Smooth muscle cell (in vitro differentiated cells): ENCODE data around the gene NNMT. TPM values are rescaled to one million over a fixed set of nuclear protein-coding genes. Genes with fewer than 3 reads are reported as not detected.
A peak's percentile ranks its signal among the peaks of the same experiment; 100 is the strongest.

Experiments used
- DNase-seq: peaks from one replicate; lab custom pipeline; 2025; ENCODE audit not compliant: unreplicated experiment; lab: John Stamatoyannopoulos, UW
- H2AFZ ChIP-seq: fragments of 200-600 bp; sonication (generic); 2 replicates; pipeline ENCODE4 v1.6.0; 2016; ENCODE audit warnings: antibody characterized with exemption, low read depth, mild to moderate bottlenecking
- H3F3A ChIP-seq: fragments of 200-600 bp; sonication (generic); 2 replicates; pipeline ENCODE4 v1.6.0; 2017; ENCODE audit warnings: antibody characterized with exemption, low read depth
- H3K27ac ChIP-seq: fragments of 200-600 bp; sonication (generic); 2 replicates; pipeline ENCODE4 v1.5.1; 2016; ENCODE audit warnings: low read depth, mild to moderate bottlenecking
- H3K27me3 ChIP-seq: fragments of 200-600 bp; sonication (generic); 2 replicates; pipeline ENCODE4 v1.6.1; 2016; ENCODE audit warnings: low read depth, mild to moderate bottlenecking
- H3K36me3 ChIP-seq: fragments of 200-600 bp; sonication (generic); 2 replicates; pipeline ENCODE4 v1.5.1; 2016; ENCODE audit warnings: low read depth
- H3K4me1 ChIP-seq: fragments of 200-600 bp; sonication (generic); 2 replicates; pipeline ENCODE4 v1.5.1; 2016; ENCODE audit warnings: low read depth
- H3K4me2 ChIP-seq: fragments of 200-600 bp; sonication (generic); 2 replicates; pipeline ENCODE4 v1.6.0; 2016; ENCODE audit warnings: mild to moderate bottlenecking
- H3K4me3 ChIP-seq: fragments of 200-600 bp; sonication (generic); 2 replicates; pipeline ENCODE4 v1.5.1; 2016; ENCODE audit warnings: mild to moderate bottlenecking
- H3K79me2 ChIP-seq: fragments of 200-600 bp; sonication (generic); 2 replicates; pipeline ENCODE4 v1.6.0; 2016; ENCODE audit warnings: low read depth, mild to moderate bottlenecking
- H3K9ac ChIP-seq: fragments of 200-600 bp; sonication (generic); 2 replicates; pipeline ENCODE4 v1.6.0; 2016; ENCODE audit warnings: low read depth
- H3K9me3 ChIP-seq: fragments of 200-600 bp; sonication (generic); replicated peaks from 2 replicates; pipeline ENCODE4 v1.5.1; 2016; ENCODE audit warnings: low read depth
- H4K20me1 ChIP-seq: fragments of 200-600 bp; sonication (generic); 2 replicates; pipeline ENCODE4 v1.6.0; 2016; ENCODE audit warnings: low read depth
- WGBS: methylation state at CpG from one replicate; pipeline ENCODE4 v1.1.7; 2016; ENCODE audit warnings: low lambda C conversion rate; 5-methylcytosine and 5-hydroxymethylcytosine counted together
- polyA plus RNA-seq: library from polyadenylated mRNA; unstranded; fragments of >200 nt; fragmentation: Nextera tagmentation; extraction: Ambion mirVana; gene quantifications from 2 replicates; pipeline ENCODE4 v1.2.1, GENCODE V29; 2016
- total RNA-seq: library from RNA; depleted of rRNA; stranded (reverse); fragments of >200 nt; gene quantifications from 2 replicates; pipeline ENCODE4 v1.2.3, GENCODE V29; 2014
- TF ChIP-seq, protein P1 (sequence below): fragments of 200-600 bp; sonication (generic); IDR thresholded peaks from 2 replicates; pipeline ENCODE4 v1.5.1; 2017; ENCODE audit warnings: borderline replicate concordance, mild to moderate bottlenecking, antibody characterized with exemption; ENCODE audit not compliant: insufficient read depth, poor library complexity, severe bottlenecking

Gene NNMT
- total and polyA plus RNA-seq, 2 experiments from 2014 or later: 397 to 814 TPM

DNA sequence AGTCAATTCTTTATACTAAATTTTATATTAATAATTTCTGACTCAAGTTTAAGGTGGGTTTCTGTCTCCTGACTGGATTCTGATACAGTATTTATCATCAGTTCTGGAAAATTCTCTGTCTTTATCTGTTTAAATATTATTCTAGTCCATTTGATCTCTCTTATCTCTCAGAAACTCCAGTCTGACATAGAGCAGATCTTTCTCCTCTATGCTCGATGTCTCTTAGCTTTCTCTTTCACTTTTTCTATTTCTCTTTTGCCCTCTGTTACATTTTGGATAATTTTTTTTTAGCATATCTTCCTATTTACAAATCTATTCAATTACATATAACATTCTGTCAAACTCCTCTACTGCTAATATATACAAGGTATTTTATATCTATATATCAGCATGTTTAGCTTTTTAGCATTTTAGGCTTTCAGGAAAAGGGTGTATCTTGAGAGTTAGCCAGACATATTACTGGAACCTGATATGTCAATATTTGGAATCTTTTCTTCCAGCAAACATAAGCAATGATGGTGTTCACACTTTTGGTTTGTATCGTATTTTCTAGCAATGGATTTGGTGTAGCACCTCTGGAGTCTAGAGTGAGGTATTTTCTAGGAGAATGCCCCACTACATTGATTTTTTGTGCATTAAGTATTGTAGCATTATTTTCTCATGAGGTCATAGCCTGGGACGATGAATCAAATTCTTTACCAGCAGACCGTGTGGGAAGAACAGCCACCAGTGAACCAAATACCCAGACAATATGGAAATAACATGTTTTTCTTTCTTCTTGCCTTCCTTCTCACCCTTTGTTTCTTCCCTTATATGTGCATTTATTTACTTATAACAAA, 4.1 kb upstream of the NNMT start:
- Histone ChIP-seq H3K36me3 (no peaks in the 10 kb centered on the region), H3K4me1 (peaks cover 21% of the 10 kb centered on the region), H4K20me1 (no peaks in the 10 kb centered on the region), H2AFZ (no peak overlapping the region), H3K79me2 (peaks cover 3% of the 10 kb centered on the region), H3K27ac (peak overlapping the region; percentile 99), H3F3A (peaks cover 36% of the 10 kb centered on the region), H3K4me3 (peak overlapping the region; percentile 42), H3K9ac (peak overlapping the region; percentile 78), H3K27me3 (no peaks in the 10 kb centered on the region), H3K4me2 (peak overlapping the region; percentile 86), H3K9me3 (peaks cover 4% of the 10 kb centered on the region)
- TF ChIP-seq, protein P1, sequence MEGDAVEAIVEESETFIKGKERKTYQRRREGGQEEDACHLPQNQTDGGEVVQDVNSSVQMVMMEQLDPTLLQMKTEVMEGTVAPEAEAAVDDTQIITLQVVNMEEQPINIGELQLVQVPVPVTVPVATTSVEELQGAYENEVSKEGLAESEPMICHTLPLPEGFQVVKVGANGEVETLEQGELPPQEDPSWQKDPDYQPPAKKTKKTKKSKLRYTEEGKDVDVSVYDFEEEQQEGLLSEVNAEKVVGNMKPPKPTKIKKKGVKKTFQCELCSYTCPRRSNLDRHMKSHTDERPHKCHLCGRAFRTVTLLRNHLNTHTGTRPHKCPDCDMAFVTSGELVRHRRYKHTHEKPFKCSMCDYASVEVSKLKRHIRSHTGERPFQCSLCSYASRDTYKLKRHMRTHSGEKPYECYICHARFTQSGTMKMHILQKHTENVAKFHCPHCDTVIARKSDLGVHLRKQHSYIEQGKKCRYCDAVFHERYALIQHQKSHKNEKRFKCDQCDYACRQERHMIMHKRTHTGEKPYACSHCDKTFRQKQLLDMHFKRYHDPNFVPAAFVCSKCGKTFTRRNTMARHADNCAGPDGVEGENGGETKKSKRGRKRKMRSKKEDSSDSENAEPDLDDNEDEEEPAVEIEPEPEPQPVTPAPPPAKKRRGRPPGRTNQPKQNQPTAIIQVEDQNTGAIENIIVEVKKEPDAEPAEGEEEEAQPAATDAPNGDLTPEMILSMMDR: peak; percentile 2
- WGBS: 16% methylated on average over 4 of the region's 4 CpGs
- no peak for DNase-seq

DNA sequence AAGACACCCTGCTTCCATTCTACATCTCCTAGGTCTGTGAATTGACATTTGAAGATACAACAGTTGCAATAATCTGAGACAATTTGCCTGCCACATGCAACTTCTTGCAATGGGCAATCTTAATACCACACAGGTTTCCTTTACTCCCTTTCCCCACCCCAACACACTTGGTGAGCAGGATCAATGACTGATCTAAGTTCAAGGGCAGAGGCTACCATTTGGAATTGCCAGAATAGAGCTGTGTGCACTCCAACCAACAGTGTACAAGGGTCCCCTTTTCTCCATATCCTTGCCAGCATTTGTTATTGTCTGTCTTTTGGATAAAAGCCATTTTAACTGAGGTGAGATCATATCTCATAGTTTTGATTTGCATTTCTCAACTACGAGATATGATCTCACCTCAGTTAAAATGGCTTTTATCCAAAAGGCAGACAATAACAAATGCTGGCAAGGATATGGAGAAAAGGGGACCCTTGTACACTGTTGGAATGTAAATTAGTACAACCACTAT, 2.9 kb upstream of the NNMT start:
- H2AFZ ChIP-seq: no peak overlapping the region
- peak overlapping the region; percentile 99 for H3K27ac ChIP-seq
- H3K9ac ChIP-seq: peak overlapping the region; percentile 78
- peaks cover 21% of the 10 kb centered on the region for H3K4me1 ChIP-seq
- H3K36me3 ChIP-seq: no peaks in the 10 kb centered on the region
- H3F3A ChIP-seq: peaks cover 36% of the 10 kb centered on the region
- peaks cover 15% of the 10 kb centered on the region for H3K79me2 ChIP-seq
- no peak for DNase-seq
- no peak overlapping the region for H3K4me3 ChIP-seq
- H4K20me1 ChIP-seq: peaks cover 5% of the 10 kb centered on the region
- 95% methylated on average over 1 of the region's 1 CpG for WGBS
- no peaks in the 10 kb centered on the region for H3K27me3 ChIP-seq
- peak overlapping the region; percentile 86 for H3K4me2 ChIP-seq
- peaks cover 4% of the 10 kb centered on the region for H3K9me3 ChIP-seq
- TF ChIP-seq, protein P1: no peak

DNA sequence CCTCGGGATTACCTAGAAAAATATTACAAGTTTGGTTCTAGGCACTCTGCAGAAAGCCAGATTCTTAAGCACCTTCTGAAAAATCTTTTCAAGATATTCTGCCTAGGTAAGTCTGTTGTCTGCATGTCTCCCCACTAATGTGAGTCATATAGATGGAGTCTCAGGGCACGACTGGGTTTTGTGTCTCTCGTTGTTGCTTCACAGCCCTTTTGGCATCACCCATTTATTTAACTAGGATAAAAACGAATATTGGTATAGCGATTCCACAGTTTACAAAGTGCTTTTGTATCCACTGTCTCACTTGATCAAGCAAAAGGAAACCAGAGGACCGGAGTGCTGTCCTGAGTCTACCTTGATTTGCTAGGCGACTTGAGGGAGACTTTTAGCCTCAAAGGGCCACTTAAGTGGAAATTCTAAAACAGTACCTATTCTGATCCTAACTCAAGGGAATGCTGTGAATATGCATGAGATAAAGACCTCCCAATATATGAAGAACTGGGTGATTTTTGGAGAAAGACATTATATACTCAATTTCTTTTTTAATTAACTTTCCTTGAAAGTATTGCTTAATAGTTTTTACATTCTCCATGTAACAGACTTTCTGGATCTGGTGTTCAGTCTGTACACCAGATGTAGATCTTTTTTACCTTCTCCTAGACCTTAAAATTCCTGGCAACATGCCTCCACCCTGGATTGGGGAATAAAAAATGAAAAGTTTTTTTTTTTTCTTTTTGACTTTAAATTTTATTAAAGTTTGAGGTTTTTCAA, 590 bp downstream of the NNMT start:
- H3K9ac ChIP-seq: peak overlapping the region; percentile 90
- no peaks in the 10 kb centered on the region for H3K27me3 ChIP-seq
- H3K4me2 ChIP-seq: peak overlapping the region; percentile 88
- no peak for DNase-seq
- TF ChIP-seq, protein P1: no peak
- H3K4me3 ChIP-seq: peak overlapping the region; percentile 52
- no peaks in the 10 kb centered on the region for H3K9me3 ChIP-seq
- peaks cover 17% of the 10 kb centered on the region for H3K36me3 ChIP-seq
- no peak overlapping the region for H2AFZ ChIP-seq
- 56% methylated on average over 7 of the region's 7 CpGs for WGBS
- peaks cover 39% of the 10 kb centered on the region for H4K20me1 ChIP-seq
- peak overlapping the region; percentile 99 for H3K27ac ChIP-seq
- H3F3A ChIP-seq: peaks cover 38% of the 10 kb centered on the region
- H3K4me1 ChIP-seq: peaks cover 14% of the 10 kb centered on the region
- peaks cover 51% of the 10 kb centered on the region for H3K79me2 ChIP-seq
